Esophagus muscularis mucosa (tissue), 4 donors: ENCODE results near the gene IL1R2. TPM values are rescaled to one million over a fixed set of nuclear protein-coding genes. Genes with fewer than 3 reads are reported as not detected.
A peak's percentile ranks its signal among the peaks of the same experiment; 100 is the strongest.

Experiments
- DNase-seq: peaks from one replicate; pipeline ENCODE4 v3.0.0-alpha.2; 2017; ENCODE audit errors: extremely low spot score
- H3K27ac ChIP-seq, 4 donors: fragments of 200-600 bp; sonication (generic); replicated peaks in 1 of 4; 1 replicate in 3 of 4; 2 replicates in 1 of 4; pipeline ENCODE4 v1.5.1; 2016 to 2019; ENCODE audit warnings: mild to moderate bottlenecking in 1 of 4
- H3K27me3 ChIP-seq, 4 donors: fragments of 200-600 bp; sonication (generic); one replicate each; pipeline versions ENCODE4 v1.5.1 to v1.6.0; 2016 to 2019
- H3K36me3 ChIP-seq, 4 donors: fragments of 200-600 bp; sonication (generic); one replicate each; pipeline ENCODE4 v1.5.1; 2016 to 2019
- H3K4me1 ChIP-seq, 4 donors: fragments of 200-600 bp; sonication (generic); one replicate each; pipeline ENCODE4 v1.5.1; 2016 to 2019
- H3K4me3 ChIP-seq, 4 donors: fragments of 200-600 bp; sonication (generic); 1 replicate in 2 of 4; 2 replicates in 2 of 4; pipeline ENCODE4 v1.5.1; 2016 to 2019; ENCODE audit warnings: mild to moderate bottlenecking in 4 of 4, moderate library complexity in 1 of 4
- H3K9me3 ChIP-seq, 4 donors: fragments of 200-600 bp; sonication (generic); 1 replicate in 3 of 4; 2 replicates in 1 of 4; pipeline ENCODE4 v1.5.1; 2016 to 2019
- CTCF ChIP-seq, 3 experiments: fragments of 200-600 bp in 2 of 3; fragments of 450-650 bp in 1 of 3; sonication (generic) in 2 of 3; IDR thresholded peaks; one replicate each; pipeline ENCODE4 v1.5.1; 2017 to 2019; ENCODE audit warnings: antibody characterized with exemption in 3 of 3, mild to moderate bottlenecking in 2 of 3, moderate library complexity in 1 of 3
- EP300 ChIP-seq: sonication (generic); formaldehyde crosslinking; IDR thresholded peaks from one replicate; pipeline ENCODE4 v1.6.1; 2017; ENCODE audit warnings: antibody characterized with exemption
- POLR2A ChIP-seq: fragments of 450-650 bp; IDR thresholded peaks from one replicate; pipeline ENCODE4 v1.6.1; 2017; ENCODE audit warnings: antibody characterized with exemption, moderate library complexity, mild to moderate bottlenecking, low read depth
- POLR2AphosphoS5 ChIP-seq, 2 donors: sonication (generic); formaldehyde crosslinking; IDR thresholded peaks; one replicate each; pipeline ENCODE4 v1.6.1; 2017; ENCODE audit warnings: antibody characterized with exemption in 2 of 2
- WGBS: methylation state at CpG from one replicate; pipeline ENCODE4 v1.1.5; 2018; 5-methylcytosine and 5-hydroxymethylcytosine counted together
- intact Hi-C: fragments of 100-400 bp; cut with DNase I; formaldehyde crosslinking; loops from one replicate; pipeline ENCODE4 v1.15.1; 2023
- total RNA-seq, 4 donors: library from RNA; depleted of rRNA; stranded (reverse); fragments of >200 nt; gene quantifications; one replicate each; pipeline versions ENCODE4 v1.1.0 to v1.2.1, GENCODE V29; 2016

IL1R2 gene
- total RNA-seq, 4 donors from 2014 or later = 2.5 to 56.2 (median 6.4) TPM

GRCh38 chr2:101983486-101983885 lies 8.3 kb upstream of the IL1R2 start:
- Histone ChIP-seq H3K27ac (no peak overlapping the region), H3K27me3 (no peaks in the 10 kb centered on the region), H3K4me3 (no peak overlapping the region), H3K9me3 (no peaks in the 10 kb centered on the region), H3K4me1 (peaks cover 0 to 6% (median under 1%) of the 10 kb centered on the region in 4 donors), H3K36me3 (no peaks in the 10 kb centered on the region)
- TF ChIP-seq POLR2AphosphoS5 (IDR thresholded peaks at IDR 0.05) = no peak
- no peak for TF ChIP-seq POLR2A
- no peak for TF ChIP-seq EP300
- no peak for TF ChIP-seq CTCF (IDR thresholded peaks at IDR 0.05)
- intact Hi-C loops = no loop called here
- no peak for DNase-seq
- 69% methylated on average over 8 of the region's 8 CpGs for WGBS

DNA sequence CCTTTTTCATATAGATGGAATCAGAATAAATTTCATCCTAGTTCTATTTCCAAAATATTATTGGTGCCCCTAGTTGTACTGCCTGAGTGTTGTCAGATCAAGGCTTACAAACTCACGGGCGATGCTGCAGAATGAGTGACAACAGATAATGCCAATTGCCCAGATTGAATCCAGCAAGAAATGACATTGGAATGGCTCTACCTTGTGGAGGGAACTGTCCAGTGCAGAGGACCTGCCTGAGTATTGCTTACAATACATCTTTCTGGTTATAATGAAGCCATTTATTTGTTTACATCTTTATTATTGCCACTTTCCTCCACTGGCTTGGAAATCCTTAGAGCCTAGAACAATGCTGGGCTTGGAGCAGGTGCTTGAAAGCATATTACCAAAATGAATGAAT lies 7.8 kb upstream of the IL1R2 start:
- Histone ChIP-seq H3K9me3 (no peaks in the 10 kb centered on the region), H3K4me3 (no peak overlapping the region), H3K27ac (no peak overlapping the region), H3K36me3 (no peaks in the 10 kb centered on the region), H3K4me1 (peaks cover 0 to 6% (median 2%) of the 10 kb centered on the region in 4 donors), H3K27me3 (no peaks in the 10 kb centered on the region)
- intact Hi-C loops = no loop called here
- no peak for DNase-seq
- no peak for TF ChIP-seq POLR2A
- peak in 2 of 3 experiments; percentile 7 to 24 for TF ChIP-seq CTCF (IDR thresholded peaks at IDR 0.05)
- WGBS = 78% methylated on average over 2 of the region's 2 CpGs

GRCh38 chr2:101984656-101985055 lies 7.1 kb upstream of the IL1R2 start:
- Histone ChIP-seq H3K27ac (no peak overlapping the region), H3K36me3 (no peaks in the 10 kb centered on the region), H3K9me3 (no peaks in the 10 kb centered on the region), H3K4me3 (no peak overlapping the region), H3K4me1 (peaks cover 0 to 11% (median 3%) of the 10 kb centered on the region in 4 donors), H3K27me3 (no peaks in the 10 kb centered on the region)
- no peak for DNase-seq
- TF ChIP-seq CTCF (IDR thresholded peaks at IDR 0.05) (no peak), EP300 (no peak), POLR2A (no peak), POLR2AphosphoS5 (IDR thresholded peaks at IDR 0.05) (no peak)
- 94% methylated on average over 7 of the region's 9 CpGs for WGBS
- intact Hi-C loops = no loop called here

- Histone ChIP-seq H3K9me3 (no peaks in the 10 kb centered on the region), H3K27ac (no peak overlapping the region), H3K4me1 (peaks cover 0 to 11% (median 3%) of the 10 kb centered on the region in 4 donors), H3K36me3 (no peaks in the 10 kb centered on the region), H3K27me3 (no peaks in the 10 kb centered on the region), H3K4me3 (no peak overlapping the region)
- intact Hi-C loops = no loop called here
- no peak for DNase-seq
- 90% methylated on average over 7 of the region's 7 CpGs for WGBS
- TF ChIP-seq POLR2AphosphoS5 (IDR thresholded peaks at IDR 0.05) (no peak), CTCF (IDR thresholded peaks at IDR 0.05) (no peak), POLR2A (no peak), EP300 (no peak)
These were observed 6.5 kb upstream of the IL1R2 start for GRCh38 chr2:101985101-101985792.

DNA sequence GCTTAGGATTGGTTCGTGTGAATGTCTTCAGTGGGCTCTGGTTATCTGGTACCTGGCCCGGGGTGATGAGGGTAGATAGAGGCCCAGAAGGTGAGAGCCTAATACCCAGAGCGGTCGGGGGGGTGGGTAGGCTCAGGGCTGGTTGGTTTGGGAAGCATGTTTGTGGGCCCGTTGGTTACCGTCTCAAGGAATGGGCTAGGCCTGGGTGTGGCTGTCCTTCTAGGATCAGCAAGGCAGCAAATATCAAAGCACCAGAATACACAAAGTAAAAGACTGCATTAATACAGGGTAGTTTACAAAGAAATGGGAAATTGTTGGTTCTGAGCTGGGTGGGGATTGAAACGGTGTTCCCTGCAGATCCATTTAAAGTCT lies 6.0 kb upstream of the IL1R2 start:
- H3K27ac ChIP-seq = no peak overlapping the region
- no peak overlapping the region for H3K4me3 ChIP-seq
- intact Hi-C loops = no loop called here
- DNase-seq = no peak
- peaks cover 0 to 11% (median 3%) of the 10 kb centered on the region in 4 donors for H3K4me1 ChIP-seq
- no peaks in the 10 kb centered on the region for H3K27me3 ChIP-seq
- WGBS = 96% methylated on average over 6 of the region's 7 CpGs
- H3K36me3 ChIP-seq = no peaks in the 10 kb centered on the region
- no peaks in the 10 kb centered on the region for H3K9me3 ChIP-seq
- TF ChIP-seq EP300 = no peak
- TF ChIP-seq POLR2AphosphoS5 (IDR thresholded peaks at IDR 0.05) = no peak
- no peak for TF ChIP-seq POLR2A
- no peak for TF ChIP-seq CTCF (IDR thresholded peaks at IDR 0.05)
